ENCODE results near the gene ABCA1.
"Not testable (repeated sequence)": the region's sequence is repeated elsewhere in the genome, so short reads cannot be mapped to it uniquely, and the experiment has no call there.

Gene ABCA1

GRCh38 chr9:104944356-104944755 is 16.4 kb upstream of the ABCA1 start:
- no peak for DNase-seq

- DNase-seq = no peak
Observed at GRCh38 chr9:104941597-104941996, 13.6 kb upstream of the ABCA1 start.

GRCh38 chr9:104936291-104936690 is 8.3 kb upstream of the ABCA1 start:
- no peak for DNase-seq

- not testable (repeated sequence) for DNase-seq
Observed at GRCh38 chr9:104935501-104935810, 7.5 kb upstream of the ABCA1 start.

GRCh38 chr9:104934691-104935500 is 6.9 kb upstream of the ABCA1 start:
- no peak for DNase-seq

- DNase-seq = not testable (repeated sequence)
Observed at GRCh38 chr9:104933091-104933490, 5.1 kb upstream of the ABCA1 start.

- no peak for DNase-seq
Observed at GRCh38 chr9:104931256-104931655, 3.3 kb upstream of the ABCA1 start.

GRCh38 chr9:104927216-104927911 is 591 bp downstream of the ABCA1 start:
- no peak for DNase-seq

GRCh38 chr9:104923740-104924139 is 4.2 kb downstream of the ABCA1 start:
- DNase-seq = no peak

GRCh38 chr9:104923289-104923688 is 4.7 kb downstream of the ABCA1 start:
- DNase-seq = no peak

- not testable (repeated sequence) for DNase-seq
Observed at GRCh38 chr9:104922748-104923147, 5.2 kb downstream of the ABCA1 start.

GRCh38 chr9:104921067-104921741 is 6.8 kb downstream of the ABCA1 start:
- no peak for DNase-seq

- DNase-seq = no peak
Observed at GRCh38 chr9:104915753-104916152, 12.2 kb downstream of the ABCA1 start.

- DNase-seq = no peak
Observed at GRCh38 chr9:104915049-104915448, 12.9 kb downstream of the ABCA1 start.

- no peak for DNase-seq
Observed at GRCh38 chr9:104914466-104914865, 13.5 kb downstream of the ABCA1 start.

- DNase-seq = no peak
Observed at GRCh38 chr9:104912606-104913005, 15.3 kb downstream of the ABCA1 start.

- DNase-seq = no peak
Observed at GRCh38 chr9:104911032-104911607, 16.8 kb downstream of the ABCA1 start.

GRCh38 chr9:104907278-104907951 is 20.5 kb downstream of the ABCA1 start:
- no peak for DNase-seq

GRCh38 chr9:104906441-104907277 is 21.3 kb downstream of the ABCA1 start:
- DNase-seq = no peak

GRCh38 chr9:104905931-104906330 is 22.0 kb downstream of the ABCA1 start:
- no peak for DNase-seq

- no peak for DNase-seq
Observed at GRCh38 chr9:104905153-104905901, 22.6 kb downstream of the ABCA1 start.

All from SHP77 treated with DMSO at 0.1 percent for 48 hours (cell line).